OCI-LY1 (cell line): ENCODE results near the gene COL18A1.

Experiments
- H2AFZ ChIP-seq: fragments of 200-600 bp; sonication (generic), shearing (Covaris generic); 2 replicates; pipeline ENCODE4 v1.6.0; 2014; ENCODE audit warnings: antibody characterized with exemption, mild to moderate bottlenecking, low read length
- H3F3A ChIP-seq: fragments of 200-600 bp; sonication (generic), shearing (Covaris generic); 2 replicates; pipeline ENCODE4 v1.6.0; 2014; ENCODE audit warnings: mild to moderate bottlenecking, antibody characterized with exemption, low read length, moderate library complexity; ENCODE audit not compliant: insufficient read depth
- H3K27ac ChIP-seq: fragments of 200-600 bp; sonication (generic); 2 replicates; pipeline ENCODE4 v1.5.1; 2014; ENCODE audit warnings: low read length, mixed run types, mild to moderate bottlenecking, low read depth; ENCODE audit not compliant: poor library complexity, severe bottlenecking
- H3K27me3 ChIP-seq: fragments of 200-600 bp; sonication (generic); 2 replicates; pipeline ENCODE4 v1.6.0; 2014; ENCODE audit warnings: antibody characterized with exemption, mild to moderate bottlenecking, low read length, moderate library complexity; ENCODE audit not compliant: insufficient read depth
- H3K36me3 ChIP-seq: fragments of 200-600 bp; sonication (generic); 2 replicates; pipeline ENCODE4 v1.6.1; 2014; ENCODE audit warnings: mild to moderate bottlenecking, antibody characterized with exemption, low read length, moderate library complexity, mixed read lengths; ENCODE audit not compliant: insufficient read depth
- H3K4me1 ChIP-seq: fragments of 200-600 bp; sonication (generic); 2 replicates; pipeline ENCODE4 v1.5.1; 2014; ENCODE audit warnings: mild to moderate bottlenecking, low read length, moderate library complexity; ENCODE audit not compliant: insufficient read depth, severe bottlenecking
- H3K4me2 ChIP-seq: fragments of 200-600 bp; sonication (generic), shearing (Covaris generic); 2 replicates; pipeline ENCODE4 v1.6.1; 2014; ENCODE audit warnings: low read length
- H3K4me3 ChIP-seq: fragments of 200-600 bp; sonication (generic); 2 replicates; pipeline ENCODE4 v1.5.1; 2014; ENCODE audit warnings: low read length, low read depth, mild to moderate bottlenecking, mixed read lengths; ENCODE audit not compliant: poor library complexity, severe bottlenecking
- H3K79me2 ChIP-seq: fragments of 200-600 bp; shearing (Covaris generic); 2 replicates; pipeline ENCODE4 v1.6.1; 2016; ENCODE audit warnings: mixed run types, low read length, mixed read lengths; ENCODE audit not compliant: insufficient read depth
- H3K9ac ChIP-seq: fragments of 200-600 bp; sonication (generic), shearing (Covaris generic); 2 replicates; pipeline ENCODE4 v1.6.1; 2014; ENCODE audit warnings: mild to moderate bottlenecking, low read length, mixed read lengths
- H3K9me2 ChIP-seq: fragments of 200-600 bp; sonication (generic), shearing (Covaris generic); 2 replicates; pipeline ENCODE4 v1.6.1; 2014; ENCODE audit warnings: low read depth, mild to moderate bottlenecking, low read length, mixed read lengths
- H3K9me3 ChIP-seq: fragments of 200-600 bp; shearing (Covaris generic); 2 replicates; pipeline ENCODE4 v1.6.1; 2014; ENCODE audit warnings: low read length, mixed read lengths
- H4K20me1 ChIP-seq: fragments of 200-600 bp; sonication (generic), shearing (Covaris generic); 2 replicates; pipeline ENCODE4 v1.6.0; 2016; ENCODE audit warnings: mild to moderate bottlenecking, low read length; ENCODE audit not compliant: insufficient read depth
- EZH2 ChIP-seq: fragments of 200-600 bp; sonication (generic), shearing (Covaris generic); IDR thresholded peaks from 2 replicates; pipeline ENCODE4 v1.8.0; 2017; ENCODE audit warnings: borderline replicate concordance, mixed run types, mild to moderate bottlenecking, antibody characterized with exemption, low read length, moderate library complexity, mixed read lengths
- TF ChIP-seq, protein P1 (sequence below): fragments of 200-600 bp; sonication (generic), shearing (Covaris generic); IDR thresholded peaks from 2 replicates; pipeline ENCODE4 v1.5.1; 2017; ENCODE audit warnings: mild to moderate bottlenecking, antibody characterized with exemption, low read length, moderate library complexity, mixed read lengths

The COL18A1 gene

DNA sequence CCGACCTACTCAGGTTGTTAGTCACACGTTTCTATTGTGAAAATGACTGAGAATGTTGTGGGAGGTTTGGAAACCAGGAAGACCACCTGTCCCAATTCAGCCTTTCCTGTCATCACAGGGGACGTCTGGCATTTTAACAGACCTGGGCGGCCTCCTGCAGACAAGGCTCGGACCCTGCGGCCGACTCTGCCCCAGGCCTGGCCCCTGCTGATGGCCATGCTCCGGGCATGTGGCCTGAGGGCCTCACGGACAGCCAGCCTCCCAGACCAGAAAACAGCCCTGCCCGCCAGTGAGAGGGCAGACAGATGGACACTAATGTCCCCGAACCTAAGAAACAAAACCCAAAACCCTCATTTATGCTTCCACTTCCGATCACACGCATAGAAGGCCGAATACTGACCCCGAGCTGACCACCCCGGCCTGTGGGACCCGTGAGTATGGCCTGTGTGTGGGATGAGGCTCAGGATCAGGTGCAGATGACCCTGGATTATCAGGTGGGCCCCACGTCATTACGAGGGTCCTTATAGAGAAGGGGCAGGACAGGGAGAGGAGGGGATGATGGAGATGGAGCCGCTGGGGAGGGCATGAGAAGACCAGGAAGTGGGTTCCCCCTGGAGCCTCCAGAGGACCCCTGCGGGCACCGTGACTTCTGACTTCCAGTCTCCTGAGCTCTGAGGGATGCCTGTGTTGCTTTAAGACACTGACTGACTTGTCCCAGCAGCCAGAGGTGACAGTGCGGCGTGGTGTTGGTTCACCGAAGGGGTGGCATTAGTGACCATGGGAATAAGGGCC lies 9.6 kb downstream of the COL18A1 start:
- Histone ChIP-seq H3K4me3 (no peak overlapping the region), H4K20me1 (no peaks in the 10 kb centered on the region), H3K27ac (no peak overlapping the region), H2AFZ (no peak overlapping the region), H3K9me2 (no peaks in the 10 kb centered on the region), H3K4me1 (no peaks in the 10 kb centered on the region), H3K79me2 (no peaks in the 10 kb centered on the region), H3K9me3 (no peaks in the 10 kb centered on the region), H3F3A (no peaks in the 10 kb centered on the region), H3K9ac (no peak overlapping the region), H3K4me2 (no peak overlapping the region), H3K36me3 (no peaks in the 10 kb centered on the region), H3K27me3 (0 out of 2 replicates have a peak, but pooled peaks cover 7% of the 10 kb centered on the region)
- TF ChIP-seq, protein P1, sequence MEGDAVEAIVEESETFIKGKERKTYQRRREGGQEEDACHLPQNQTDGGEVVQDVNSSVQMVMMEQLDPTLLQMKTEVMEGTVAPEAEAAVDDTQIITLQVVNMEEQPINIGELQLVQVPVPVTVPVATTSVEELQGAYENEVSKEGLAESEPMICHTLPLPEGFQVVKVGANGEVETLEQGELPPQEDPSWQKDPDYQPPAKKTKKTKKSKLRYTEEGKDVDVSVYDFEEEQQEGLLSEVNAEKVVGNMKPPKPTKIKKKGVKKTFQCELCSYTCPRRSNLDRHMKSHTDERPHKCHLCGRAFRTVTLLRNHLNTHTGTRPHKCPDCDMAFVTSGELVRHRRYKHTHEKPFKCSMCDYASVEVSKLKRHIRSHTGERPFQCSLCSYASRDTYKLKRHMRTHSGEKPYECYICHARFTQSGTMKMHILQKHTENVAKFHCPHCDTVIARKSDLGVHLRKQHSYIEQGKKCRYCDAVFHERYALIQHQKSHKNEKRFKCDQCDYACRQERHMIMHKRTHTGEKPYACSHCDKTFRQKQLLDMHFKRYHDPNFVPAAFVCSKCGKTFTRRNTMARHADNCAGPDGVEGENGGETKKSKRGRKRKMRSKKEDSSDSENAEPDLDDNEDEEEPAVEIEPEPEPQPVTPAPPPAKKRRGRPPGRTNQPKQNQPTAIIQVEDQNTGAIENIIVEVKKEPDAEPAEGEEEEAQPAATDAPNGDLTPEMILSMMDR: no peak
- no peak for TF ChIP-seq EZH2

DNA sequence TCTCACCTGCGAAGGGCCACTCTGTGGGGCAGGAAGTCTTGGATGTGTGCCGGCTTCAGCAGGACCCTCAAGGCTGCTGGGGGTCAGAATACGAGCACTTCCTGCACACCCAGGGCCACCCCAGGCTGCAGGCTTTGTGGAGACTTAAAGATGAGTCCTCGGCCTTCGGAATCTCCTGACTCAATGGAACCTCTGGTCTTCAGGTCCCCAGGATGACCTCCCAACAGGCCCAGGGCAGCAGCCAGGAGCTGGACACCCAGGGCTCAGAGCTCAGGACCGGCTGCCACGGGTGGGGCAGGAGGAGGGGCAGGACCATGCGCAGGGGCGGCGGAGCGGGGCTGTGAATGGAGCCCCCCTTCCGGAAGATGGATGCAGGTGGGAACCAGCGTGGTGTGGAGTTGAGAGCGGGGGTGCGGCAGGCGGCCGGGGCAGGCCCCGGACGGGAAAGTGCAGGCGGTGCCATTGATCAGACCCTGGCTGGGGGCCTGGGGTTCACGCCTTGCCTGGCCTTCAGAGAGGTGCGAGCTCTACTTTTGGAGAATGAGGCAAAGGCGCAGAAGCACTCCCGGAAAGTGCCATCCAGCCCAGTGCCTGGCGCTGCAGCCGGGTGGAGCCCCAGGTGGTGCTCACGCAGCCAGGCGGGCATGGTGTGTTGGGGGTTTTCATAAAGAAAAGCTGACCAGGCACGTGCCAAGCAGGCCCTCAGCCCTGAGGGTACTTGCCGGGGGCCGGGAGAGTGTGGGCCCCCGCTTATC lies 10.4 kb downstream of the COL18A1 start:
- no peaks in the 10 kb centered on the region for H3K4me1 ChIP-seq
- H3K9me2 ChIP-seq: no peaks in the 10 kb centered on the region
- no peak overlapping the region for H3K9ac ChIP-seq
- no peaks in the 10 kb centered on the region for H3K9me3 ChIP-seq
- no peak overlapping the region for H3K4me2 ChIP-seq
- H2AFZ ChIP-seq: no peak overlapping the region
- no peaks in the 10 kb centered on the region for H3K79me2 ChIP-seq
- no peaks in the 10 kb centered on the region for H3K36me3 ChIP-seq
- H4K20me1 ChIP-seq: no peaks in the 10 kb centered on the region
- H3K27me3 ChIP-seq: 0 out of 2 replicates have a peak, but pooled peaks cover 7% of the 10 kb centered on the region
- TF ChIP-seq, protein P1: no peak
- no peak for TF ChIP-seq EZH2
- no peaks in the 10 kb centered on the region for H3F3A ChIP-seq
- H3K27ac ChIP-seq: no peak overlapping the region
- no peak overlapping the region for H3K4me3 ChIP-seq

DNA sequence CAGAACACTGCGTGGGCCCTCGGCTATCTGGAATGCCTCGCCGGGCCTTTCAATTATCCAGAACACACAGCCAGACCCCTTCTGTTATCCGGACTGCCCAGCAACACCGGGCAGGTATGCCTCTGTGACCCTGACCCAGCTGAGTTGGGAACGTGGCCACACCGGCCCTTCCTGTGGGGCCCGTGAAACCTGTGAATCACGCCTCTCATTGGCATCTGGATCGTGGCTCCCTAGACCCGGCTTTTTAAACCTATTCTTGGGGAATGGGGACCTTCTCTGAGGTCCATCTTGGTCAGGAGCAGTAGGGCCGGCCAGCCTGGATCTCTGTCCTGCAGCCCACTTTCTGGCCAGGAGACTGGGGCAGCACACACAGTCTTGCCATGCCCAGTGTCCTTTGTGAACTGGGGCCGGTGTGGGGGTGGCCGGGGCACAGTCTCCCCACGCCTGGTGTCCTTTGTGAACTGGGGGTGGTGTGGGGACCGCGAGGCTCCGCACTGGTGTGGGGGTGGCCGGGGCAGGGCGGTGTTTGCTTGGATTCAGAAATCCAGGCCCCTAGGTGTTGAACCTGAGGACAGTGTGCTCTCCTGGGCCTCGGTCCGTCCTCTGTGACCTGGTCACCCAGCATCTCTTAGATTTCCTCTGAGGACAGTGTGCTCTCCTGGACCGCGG lies 11.1 kb downstream of the COL18A1 start:
- Histone ChIP-seq H3K9me3 (no peaks in the 10 kb centered on the region), H4K20me1 (no peaks in the 10 kb centered on the region), H3K79me2 (no peaks in the 10 kb centered on the region), H3K27ac (no peak overlapping the region), H3K27me3 (0 out of 2 replicates have a peak, but pooled peaks cover 7% of the 10 kb centered on the region), H3F3A (no peaks in the 10 kb centered on the region), H3K4me1 (no peaks in the 10 kb centered on the region), H3K4me3 (no peak overlapping the region), H3K36me3 (no peaks in the 10 kb centered on the region), H2AFZ (no peak overlapping the region), H3K4me2 (no peak overlapping the region), H3K9ac (no peak overlapping the region), H3K9me2 (no peaks in the 10 kb centered on the region)
- TF ChIP-seq EZH2: no peak
- TF ChIP-seq, protein P1: no peak
